ENCODE results near the gene IGF2BP3. TPM values are rescaled to one million over a fixed set of nuclear protein-coding genes. Genes with fewer than 3 reads are reported as not detected.

Gene IGF2BP3
- total RNA-seq, 1 donor from 2014 or later = 107 TPM

DNA sequence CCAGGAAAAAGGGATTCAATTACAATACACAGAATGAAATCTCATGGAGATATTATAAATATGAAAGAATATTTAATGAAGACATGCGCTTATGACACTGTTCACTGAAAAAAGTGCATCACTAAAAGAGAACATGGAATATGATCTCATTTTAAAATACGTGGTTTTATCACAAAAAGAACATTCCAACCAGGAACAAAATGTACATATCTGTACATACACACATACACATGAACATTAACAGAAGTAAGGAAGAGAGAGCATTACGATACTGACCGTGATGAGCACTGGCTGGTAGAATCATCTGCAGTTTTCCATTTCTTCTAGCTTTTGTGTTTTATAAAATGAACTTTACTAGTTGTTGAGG, 39.4 kb downstream of the IGF2BP3 start:
- peak overlapping the region; percentile 26 for H3K27ac Mint-ChIP-seq
- no peak overlapping the region for H3K4me3 Mint-ChIP-seq
- H3K27me3 Mint-ChIP-seq = no peaks in the 10 kb centered on the region
- peaks cover 43% of the 10 kb centered on the region for H3K4me1 Mint-ChIP-seq (ENCODE audit: unreplicated experiment)
- H3K36me3 Mint-ChIP-seq = peaks cover 4% of the 10 kb centered on the region
- TF ChIP-seq CTCF (conservative IDR thresholded peaks at IDR 0.05) = no peak
- H3K9me3 Mint-ChIP-seq = no peaks in the 10 kb centered on the region
- DNase-seq (ENCODE audit: extremely low spot score, unreplicated experiment) = no peak

- DNase-seq (ENCODE audit: extremely low spot score, unreplicated experiment) = no peak
- no peaks in the 10 kb centered on the region for H3K9me3 Mint-ChIP-seq
Observed at GRCh38 chr7:23426876-23427275, 43.4 kb downstream of the IGF2BP3 start.

GRCh38 chr7:23422909-23423308, 47.4 kb downstream of the IGF2BP3 start:
- TF ChIP-seq CTCF (conservative IDR thresholded peaks at IDR 0.05) = no peak
- Mint-ChIP-seq H3K27me3 (no peaks in the 10 kb centered on the region), H3K36me3 (peaks cover 17% of the 10 kb centered on the region), H3K9me3 (no peaks in the 10 kb centered on the region), H3K27ac (no peak overlapping the region), H3K4me1 (ENCODE audit: unreplicated experiment) (peaks cover 33% of the 10 kb centered on the region), H3K4me3 (no peak overlapping the region)
- no peak for DNase-seq (ENCODE audit: extremely low spot score, unreplicated experiment)

More at GRCh38 chr7:23426876-23427275, 43.4 kb downstream of the IGF2BP3 start:
- peak overlapping the region; percentile 4 for H3K27ac Mint-ChIP-seq
- H3K4me1 Mint-ChIP-seq (ENCODE audit: unreplicated experiment) = peaks cover 34% of the 10 kb centered on the region
- no peak overlapping the region for H3K4me3 Mint-ChIP-seq
- H3K27me3 Mint-ChIP-seq = no peaks in the 10 kb centered on the region
- peaks cover 8% of the 10 kb centered on the region for H3K36me3 Mint-ChIP-seq
- TF ChIP-seq CTCF (conservative IDR thresholded peaks at IDR 0.05) = no peak

GRCh38 chr7:23422384-23422783, 47.9 kb downstream of the IGF2BP3 start:
- TF ChIP-seq CTCF (conservative IDR thresholded peaks at IDR 0.05) = no peak
- Mint-ChIP-seq H3K27ac (no peak overlapping the region), H3K27me3 (no peaks in the 10 kb centered on the region), H3K4me1 (ENCODE audit: unreplicated experiment) (peaks cover 36% of the 10 kb centered on the region), H3K4me3 (no peak overlapping the region), H3K9me3 (no peaks in the 10 kb centered on the region), H3K36me3 (peaks cover 17% of the 10 kb centered on the region)
- DNase-seq (ENCODE audit: extremely low spot score, unreplicated experiment) = no peak

GRCh38 chr7:23419845-23420244, 50.4 kb downstream of the IGF2BP3 start:
- Mint-ChIP-seq H3K4me1 (ENCODE audit: unreplicated experiment) (peaks cover 29% of the 10 kb centered on the region), H3K27me3 (no peaks in the 10 kb centered on the region), H3K27ac (no peak overlapping the region), H3K9me3 (no peaks in the 10 kb centered on the region), H3K4me3 (no peak overlapping the region), H3K36me3 (peaks cover 21% of the 10 kb centered on the region)
- TF ChIP-seq CTCF (conservative IDR thresholded peaks at IDR 0.05) = no peak
- no peak for DNase-seq (ENCODE audit: extremely low spot score, unreplicated experiment)

DNA sequence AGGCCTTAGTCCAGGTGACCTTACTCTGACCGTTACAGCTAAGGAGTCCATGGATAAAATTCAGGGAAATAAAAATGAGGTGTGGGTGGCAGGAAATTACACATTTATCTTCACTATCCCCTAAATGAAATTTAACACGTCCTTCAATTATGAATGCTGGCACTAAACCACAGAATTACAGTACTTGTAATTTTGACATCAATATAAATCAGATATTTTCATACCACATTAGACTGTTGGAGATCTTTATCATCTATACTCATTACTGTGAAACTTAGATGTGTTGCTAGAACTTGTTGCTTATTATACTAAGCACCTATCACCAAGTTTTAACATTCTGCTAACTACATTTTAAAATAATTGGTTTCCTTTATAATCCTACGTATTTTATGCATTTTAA, 51.1 kb downstream of the IGF2BP3 start:
- peaks cover 29% of the 10 kb centered on the region for H3K4me1 Mint-ChIP-seq (ENCODE audit: unreplicated experiment)
- H3K27me3 Mint-ChIP-seq = no peaks in the 10 kb centered on the region
- no peak overlapping the region for H3K27ac Mint-ChIP-seq
- no peak overlapping the region for H3K4me3 Mint-ChIP-seq
- H3K36me3 Mint-ChIP-seq = peaks cover 28% of the 10 kb centered on the region
- TF ChIP-seq CTCF (conservative IDR thresholded peaks at IDR 0.05) = no peak
- no peak for DNase-seq (ENCODE audit: extremely low spot score, unreplicated experiment)
- no peaks in the 10 kb centered on the region for H3K9me3 Mint-ChIP-seq
